ENCODE data around the gene TIGD6. TPM values are rescaled to one million over a fixed set of nuclear protein-coding genes. Genes with fewer than 3 reads are reported as not detected.
A peak's percentile ranks its signal among the peaks of the same experiment; 100 is the strongest.

The TIGD6 gene
- total RNA-seq, 1 experiment from 2014 or later, result 4.3 TPM

DNA sequence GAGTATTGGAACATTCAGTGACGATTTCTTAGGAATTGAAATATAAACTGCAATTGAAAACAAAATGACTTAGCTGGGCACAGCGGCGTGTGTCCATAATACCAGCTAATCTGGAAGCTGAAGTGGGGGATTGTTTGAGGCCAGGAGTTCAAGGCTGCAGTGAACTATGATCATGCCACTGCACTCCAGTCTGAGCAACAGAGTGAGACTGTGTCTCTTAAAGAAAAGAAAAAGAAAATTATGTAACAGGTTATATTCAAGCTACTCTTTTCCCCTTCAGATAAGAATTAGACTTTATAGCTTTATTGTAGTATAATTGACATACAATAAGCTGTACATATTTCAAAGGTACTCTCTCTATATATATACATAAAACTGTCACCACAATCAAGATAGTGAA, 33.5 kb downstream of the TIGD6 start:
- Mint-ChIP-seq H3K4me1 (ENCODE audit: low read depth, unreplicated experiment) (peaks cover 18% of the 10 kb centered on the region), H3K36me3 (ENCODE audit: insufficient read depth, unreplicated experiment) (peaks cover 4% of the 10 kb centered on the region), H3K27ac (ENCODE audit: unreplicated experiment) (no peak overlapping the region), H3K4me3 (ENCODE audit: unreplicated experiment) (no peak overlapping the region), H3K27me3 (ENCODE audit: insufficient read depth, unreplicated experiment) (no peaks in the 10 kb centered on the region), H3K9me3 (ENCODE audit: unreplicated experiment) (no peaks in the 10 kb centered on the region)
- Histone ChIP-seq H3K9me3 (no peaks in the 10 kb centered on the region), H3K36me3 (ENCODE audit: control insufficient read depth, insufficient read depth, low read length) (peaks cover 2% of the 10 kb centered on the region), H3K27me3 (replicated peaks; ENCODE audit: control insufficient read depth, insufficient read depth, low read length) (no peaks in the 10 kb centered on the region), H3K4me1 (peaks cover 12% of the 10 kb centered on the region), H3K4me3 (ENCODE audit: low read depth, low read length) (no peak overlapping the region)
- CTCF ChIA-PET, result no interaction called here
- TF ChIP-seq, protein P1, sequence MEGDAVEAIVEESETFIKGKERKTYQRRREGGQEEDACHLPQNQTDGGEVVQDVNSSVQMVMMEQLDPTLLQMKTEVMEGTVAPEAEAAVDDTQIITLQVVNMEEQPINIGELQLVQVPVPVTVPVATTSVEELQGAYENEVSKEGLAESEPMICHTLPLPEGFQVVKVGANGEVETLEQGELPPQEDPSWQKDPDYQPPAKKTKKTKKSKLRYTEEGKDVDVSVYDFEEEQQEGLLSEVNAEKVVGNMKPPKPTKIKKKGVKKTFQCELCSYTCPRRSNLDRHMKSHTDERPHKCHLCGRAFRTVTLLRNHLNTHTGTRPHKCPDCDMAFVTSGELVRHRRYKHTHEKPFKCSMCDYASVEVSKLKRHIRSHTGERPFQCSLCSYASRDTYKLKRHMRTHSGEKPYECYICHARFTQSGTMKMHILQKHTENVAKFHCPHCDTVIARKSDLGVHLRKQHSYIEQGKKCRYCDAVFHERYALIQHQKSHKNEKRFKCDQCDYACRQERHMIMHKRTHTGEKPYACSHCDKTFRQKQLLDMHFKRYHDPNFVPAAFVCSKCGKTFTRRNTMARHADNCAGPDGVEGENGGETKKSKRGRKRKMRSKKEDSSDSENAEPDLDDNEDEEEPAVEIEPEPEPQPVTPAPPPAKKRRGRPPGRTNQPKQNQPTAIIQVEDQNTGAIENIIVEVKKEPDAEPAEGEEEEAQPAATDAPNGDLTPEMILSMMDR (IDR thresholded peaks at IDR 0.05; ENCODE audit: insufficient read depth in 1 of 2, low read depth in 1 of 2, low read length in 1 of 2, severe bottlenecking in 1 of 2, unreplicated experiment in 1 of 2), result no peak
- no peak for DNase-seq
- intact Hi-C loops (cut with micrococcal nuclease; ENCODE audit: unreplicated experiment), result loop anchor here (10.0 kb wide), 1 partner anchor 332 kb away; no protein-coding TSS in a partner anchor
- no TSS peak for BruUV-seq (replicated peaks)
- POLR2A ChIA-PET, result no interaction called here

DNA sequence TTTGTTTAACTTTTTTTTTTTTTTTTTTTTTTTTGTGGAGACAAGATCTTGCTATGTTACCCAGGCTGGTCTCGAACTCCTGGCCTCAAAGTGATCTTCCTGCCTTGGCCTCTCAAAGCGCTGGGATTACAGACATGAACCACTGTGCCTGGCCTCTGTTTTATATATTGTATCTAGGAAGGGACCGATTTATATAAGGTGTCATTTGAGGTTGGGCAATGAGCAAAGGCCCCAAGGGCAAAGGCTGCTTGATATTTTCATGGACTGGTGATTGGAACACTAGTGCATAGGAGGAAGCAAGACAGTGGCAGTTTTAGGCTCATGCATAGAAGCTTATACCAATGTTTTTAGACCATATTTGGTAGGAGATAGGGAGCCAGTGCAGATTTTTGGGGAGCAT, 36.7 kb downstream of the TIGD6 start:
- peaks cover 3% of the 10 kb centered on the region for H3K36me3 ChIP-seq (ENCODE audit: control insufficient read depth, insufficient read depth, low read length)
- Mint-ChIP-seq H3K36me3 (ENCODE audit: insufficient read depth, unreplicated experiment) (peaks cover 22% of the 10 kb centered on the region), H3K4me1 (ENCODE audit: low read depth, unreplicated experiment) (peaks cover 32% of the 10 kb centered on the region), H3K9me3 (ENCODE audit: unreplicated experiment) (no peaks in the 10 kb centered on the region), H3K27ac (ENCODE audit: unreplicated experiment) (no peak overlapping the region), H3K4me3 (ENCODE audit: unreplicated experiment) (no peak overlapping the region), H3K27me3 (ENCODE audit: insufficient read depth, unreplicated experiment) (no peaks in the 10 kb centered on the region)
- POLR2A ChIA-PET, result no interaction called here
- CTCF ChIA-PET, result no interaction called here
- TF ChIP-seq, protein P1 (IDR thresholded peaks at IDR 0.05; ENCODE audit: insufficient read depth in 1 of 2, low read depth in 1 of 2, low read length in 1 of 2, severe bottlenecking in 1 of 2, unreplicated experiment in 1 of 2), result no peak
- no peaks in the 10 kb centered on the region for H3K27me3 ChIP-seq (replicated peaks; ENCODE audit: control insufficient read depth, insufficient read depth, low read length)
- H3K4me1 ChIP-seq, result peaks cover 12% of the 10 kb centered on the region
- DNase-seq, result no peak
- no TSS peak for BruUV-seq (replicated peaks)
- H3K4me3 ChIP-seq (ENCODE audit: low read depth, low read length), result no peak overlapping the region
- intact Hi-C loops (cut with micrococcal nuclease; ENCODE audit: unreplicated experiment), result loop anchor here (10.0 kb wide), 1 partner anchor 329 kb away; no protein-coding TSS in a partner anchor
- H3K9me3 ChIP-seq, result no peaks in the 10 kb centered on the region

DNA sequence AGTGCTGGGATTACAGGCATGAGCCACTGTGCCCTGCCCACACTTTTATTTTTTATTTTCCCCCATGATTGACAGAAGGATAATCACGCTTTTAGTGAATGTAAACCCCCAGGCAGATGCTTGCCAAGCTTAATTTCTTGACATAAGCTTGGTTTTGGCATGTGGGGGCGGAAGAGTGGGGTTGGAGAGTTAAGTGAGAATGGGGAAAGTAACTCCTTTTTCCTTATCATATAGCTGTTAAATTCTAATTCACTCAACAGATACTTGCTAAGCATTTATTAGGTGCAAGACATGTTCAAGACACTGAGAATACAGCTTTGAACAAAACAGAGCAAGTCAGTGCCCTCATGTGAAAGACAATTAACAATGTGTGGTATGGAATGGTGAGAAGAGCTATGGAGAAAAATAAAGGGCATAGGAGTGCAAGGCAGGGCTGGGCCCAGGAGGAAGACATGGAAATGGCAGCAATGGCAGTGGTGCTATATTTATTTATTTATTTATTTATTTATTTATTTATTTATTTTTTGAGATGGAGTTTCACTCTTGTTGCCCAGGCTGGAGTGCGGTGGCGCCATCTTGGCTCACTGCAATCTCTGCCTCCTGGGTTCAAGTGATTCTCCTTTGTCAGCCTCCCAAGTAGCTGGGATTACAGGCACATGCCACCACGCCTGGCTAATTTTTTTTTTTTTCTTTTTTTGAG, 37.7 kb downstream of the TIGD6 start:
- DNase-seq, result no peak
- CTCF ChIA-PET, result interaction anchor here (0.7 to 5.0 kb wide), 12 partner anchors 12 to 132 kb away, joined by 3 to 39 read pairs (median 6); no protein-coding TSS in a partner anchor
- H3K9me3 Mint-ChIP-seq (ENCODE audit: unreplicated experiment), result no peaks in the 10 kb centered on the region
- TF ChIP-seq, protein P1 (IDR thresholded peaks at IDR 0.05; ENCODE audit: insufficient read depth in 1 of 2, low read depth in 1 of 2, low read length in 1 of 2, severe bottlenecking in 1 of 2, unreplicated experiment in 1 of 2), result no peak
- H3K27me3 Mint-ChIP-seq (ENCODE audit: insufficient read depth, unreplicated experiment), result no peaks in the 10 kb centered on the region
- Histone ChIP-seq H3K4me1 (peaks cover 14% of the 10 kb centered on the region), H3K4me3 (ENCODE audit: low read depth, low read length) (peak overlapping the region; percentile 90), H3K36me3 (ENCODE audit: control insufficient read depth, insufficient read depth, low read length) (peaks cover 3% of the 10 kb centered on the region), H3K9me3 (no peaks in the 10 kb centered on the region), H3K27me3 (replicated peaks; ENCODE audit: control insufficient read depth, insufficient read depth, low read length) (no peaks in the 10 kb centered on the region)
- peaks cover 32% of the 10 kb centered on the region for H3K4me1 Mint-ChIP-seq (ENCODE audit: low read depth, unreplicated experiment)
- POLR2A ChIA-PET, result interaction anchor here (1.0 kb wide), 1 partner anchor 124 kb away, joined by 4 read pairs; no protein-coding TSS in a partner anchor
- H3K36me3 Mint-ChIP-seq (ENCODE audit: insufficient read depth, unreplicated experiment), result peaks cover 22% of the 10 kb centered on the region
- no TSS peak for BruUV-seq (replicated peaks)
- intact Hi-C loops (cut with micrococcal nuclease; ENCODE audit: unreplicated experiment), result loop anchor here (1.0 to 10.0 kb wide), 3 partner anchors 109 to 328 kb away; no protein-coding TSS in a partner anchor
- no peak overlapping the region for H3K27ac Mint-ChIP-seq (ENCODE audit: unreplicated experiment)
- peak overlapping the region; percentile 12 for H3K4me3 Mint-ChIP-seq (ENCODE audit: unreplicated experiment)

All from Caco-2 (cell line).